Measurements from ENCODE around the gene VPS51. TPM values are rescaled to one million over a fixed set of nuclear protein-coding genes. Genes with fewer than 3 reads are reported as not detected.
A peak's percentile ranks its signal among the peaks of the same experiment; 100 is the strongest.

Gene VPS51
- total and polyA plus RNA-seq, 9 of the 15 experiments (the other 6 are each of a cell fraction or from before 2014, with no cell fraction given) = 1.8 to 143 (median 46.8) TPM

- TF ChIP-seq MGA (IDR thresholded peaks at IDR 0.05) (peak; percentile 82), FOXM1 (IDR thresholded peaks at IDR 0.05; ENCODE audit: low read depth) (peak; percentile 83; the same call in 1 of the 2 replicates), FOXM1 (CRISPR knock-in tag; IDR thresholded peaks at IDR 0.05; ENCODE audit: low read depth) (no peak), ZNF24 (IDR thresholded peaks at IDR 0.05) (peak; percentile 20; the same call in 1 of the 2 replicates), ZBTB26 (CRISPR knock-in tag; IDR thresholded peaks at IDR 0.05) (no peak), MXD1 (CRISPR knock-in tag; IDR thresholded peaks at IDR 0.05; ENCODE audit: borderline replicate concordance, poor library complexity, severe bottlenecking) (no peak), DLX4 (CRISPR knock-in tag; IDR thresholded peaks at IDR 0.05) (no peak), CHAMP1 (IDR thresholded peaks at IDR 0.05) (no peak), BCOR (IDR thresholded peaks at IDR 0.05) (no peak), ZNF57 (CRISPR knock-in tag; IDR thresholded peaks at IDR 0.05) (no peak)
Observed at GRCh38 chr11:65134952-65135632, 39.1 kb downstream of the VPS51 start (continued).

All from K562 (cell line).